Spleen (tissue), 7 donors: ENCODE measurements around the gene TMEM255B.

Experiments
- CTCF ChIP-seq, 11 experiments: fragments of 200-600 bp in 7 of 11; fragments of 450-650 bp in 4 of 11; sonication (generic) in 4 of 11; IDR thresholded peaks in 8 of 11; conservative IDR thresholded peaks in 3 of 11; 1 replicate in 7 of 11; 2 replicates in 4 of 11; pipeline versions ENCODE4 v1.4.0 to v1.8.0; 2016 to 2021; ENCODE audit warnings: antibody characterized with exemption in 11 of 11, inconsistent platforms in 4 of 11, mild to moderate bottlenecking in 1 of 11
- POLR2A ChIP-seq, 3 donors: fragments of 450-650 bp; IDR thresholded peaks; one replicate each; pipeline ENCODE4 v1.5.1; 2017; ENCODE audit warnings: antibody characterized with exemption in 3 of 3, mild to moderate bottlenecking in 1 of 3
- donor health status: DM: no; HTN: no; CAD: no; lungs with moderate emphysema.
- donor health status: DM: no; HTN: no; CAD: no.
- donor health status: DM: no; HTN: no; CAD: no.

- TF ChIP-seq CTCF (IDR thresholded peaks at IDR 0.05 in 8 of 11, conservative IDR thresholded peaks at IDR 0.05 in 3 of 11) (no peak), POLR2A (IDR thresholded peaks at IDR 0.05) (no peak)
Observed at GRCh38 chr13:113741191-113741668, 17.8 kb upstream of the TMEM255B start.
